Neural cell (in vitro differentiated cells): ENCODE measurements around the gene PHKA2. TPM values are rescaled to one million over a fixed set of nuclear protein-coding genes. Genes with fewer than 3 reads are reported as not detected.

Experiments used
- H2AFZ ChIP-seq: fragments of 200-600, 300-800 bp; sonication (generic), shearing (Covaris generic); 2 replicates; pipeline ENCODE4 v1.6.0; 2014; ENCODE audit warnings: low read depth, mild to moderate bottlenecking, antibody characterized with exemption, low read length, moderate library complexity
- H3F3A ChIP-seq: fragments of 200-600 bp; shearing (Covaris generic); 2 replicates; pipeline ENCODE4 v1.6.1; 2016; ENCODE audit warnings: mild to moderate bottlenecking, moderate library complexity, mixed read lengths, antibody characterized with exemption, low read length; ENCODE audit not compliant: insufficient read depth, poor library complexity, severe bottlenecking
- H3K27ac ChIP-seq: fragments of 200-600, 300-800 bp; sonication (generic), shearing (Covaris generic); 2 replicates; pipeline ENCODE4 v1.5.1; 2014; ENCODE audit warnings: mild to moderate bottlenecking, low read length, moderate library complexity
- H3K27me3 ChIP-seq: fragments of 300-800, 200-600 bp; sonication (generic), shearing (Covaris generic); 2 replicates; pipeline ENCODE4 v1.6.0; 2014; ENCODE audit warnings: mild to moderate bottlenecking, low read depth, low read length, moderate library complexity; ENCODE audit not compliant: insufficient read depth
- H3K36me3 ChIP-seq: fragments of 300-800, 200-600 bp; sonication (generic), shearing (Covaris generic); 2 replicates; pipeline ENCODE4 v1.5.1; 2014; ENCODE audit warnings: mild to moderate bottlenecking, antibody characterized with exemption, low read length, moderate library complexity; ENCODE audit not compliant: insufficient read depth
- H3K4me2 ChIP-seq: fragments of 300-800, 200-600 bp; sonication (generic), shearing (Covaris generic); 2 replicates; pipeline ENCODE4 v1.6.0; 2014; ENCODE audit warnings: mild to moderate bottlenecking, low read length
- H3K4me3 ChIP-seq: fragments of 300-800, 200-600 bp; sonication (generic), shearing (Covaris generic); 2 replicates; pipeline ENCODE4 v1.5.1; 2014; ENCODE audit warnings: mild to moderate bottlenecking, low read length, moderate library complexity
- H3K79me2 ChIP-seq: fragments of 200-600 bp; shearing (Covaris generic); replicated peaks from 2 replicates; pipeline ENCODE4 v1.6.0; 2014; ENCODE audit warnings: mild to moderate bottlenecking, low read length, moderate library complexity; ENCODE audit not compliant: insufficient read depth
- H3K9ac ChIP-seq: fragments of 300-800, 200-600 bp; sonication (generic), shearing (Covaris generic); 2 replicates; pipeline ENCODE4 v1.6.1; 2016; ENCODE audit warnings: mild to moderate bottlenecking, low read length, mixed read lengths
- H3K9me2 ChIP-seq: fragments of 200-600 bp; shearing (Covaris generic); 2 replicates; pipeline ENCODE4 v1.6.1; 2016; ENCODE audit warnings: mild to moderate bottlenecking, low read length, mixed read lengths; ENCODE audit not compliant: insufficient read depth
- H3K9me3 ChIP-seq: fragments of 200-600, 300-800 bp; sonication (generic), shearing (Covaris generic); 2 replicates; pipeline ENCODE4 v1.6.1; 2016; ENCODE audit warnings: mild to moderate bottlenecking, mixed run types, low read length, moderate library complexity, mixed read lengths
- H4K20me1 ChIP-seq: fragments of 200-600 bp; shearing (Covaris generic); 2 replicates; pipeline ENCODE4 v1.6.1; 2016; ENCODE audit warnings: mild to moderate bottlenecking, mixed run types; ENCODE audit not compliant: insufficient read depth
- CTCF ChIP-seq: fragments of 450-650 bp; IDR thresholded peaks from 2 replicates; pipeline ENCODE4 v1.5.1; 2014; ENCODE audit warnings: antibody characterized with exemption, mild to moderate bottlenecking, moderate library complexity; ENCODE audit not compliant: poor library complexity, severe bottlenecking
- EP300 ChIP-seq: fragments of 450-650 bp; conservative IDR thresholded peaks from 2 replicates; pipeline ENCODE4 v1.6.1; 2014; ENCODE audit warnings: antibody characterized with exemption, mild to moderate bottlenecking, moderate library complexity; ENCODE audit not compliant: poor library complexity, severe bottlenecking
- EZH2 ChIP-seq: fragments of 200-600, 300-800 bp; shearing (Covaris generic), sonication (generic); IDR thresholded peaks from 2 replicates; pipeline ENCODE4 v1.6.1; 2014; ENCODE audit warnings: antibody characterized with exemption, low read length, borderline replicate concordance, mild to moderate bottlenecking; ENCODE audit not compliant: insufficient read depth, poor library complexity, severe bottlenecking
- MXI1 ChIP-seq: fragments of 450-650 bp; conservative IDR thresholded peaks from 2 replicates; pipeline ENCODE4 v1.6.1; 2014; ENCODE audit warnings: antibody characterized with exemption, mild to moderate bottlenecking; ENCODE audit not compliant: poor library complexity, severe bottlenecking
- POLR2AphosphoS5 ChIP-seq: IDR thresholded peaks from 2 replicates; pipeline ENCODE4 v1.6.1; 2012
- RAD21 ChIP-seq: fragments of 450-650 bp; conservative IDR thresholded peaks from 2 replicates; pipeline ENCODE4 v1.6.1; 2014; ENCODE audit warnings: antibody characterized with exemption, mild to moderate bottlenecking, moderate library complexity
- REST ChIP-seq: IDR thresholded peaks from 2 replicates; pipeline ENCODE4 v1.6.1; 2012; ENCODE audit warnings: borderline replicate concordance
- SMC3 ChIP-seq: fragments of 450-650 bp; conservative IDR thresholded peaks from 2 replicates; pipeline ENCODE4 v1.6.1; 2014; ENCODE audit warnings: antibody characterized with exemption, mild to moderate bottlenecking, moderate library complexity; ENCODE audit not compliant: poor library complexity
- TAF1 ChIP-seq: IDR thresholded peaks from 2 replicates; pipeline ENCODE4 v1.6.1; 2012; ENCODE audit warnings: low read depth
- polyA minus RNA-seq: library from RNA; depleted of rRNA, polyadenylated mRNA; stranded (reverse); fragments of >200 nt; gene quantifications from 2 replicates; pipeline ENCODE4 v1.2.3, GENCODE V29; 2014
- polyA plus RNA-seq: library from polyadenylated mRNA; depleted of rRNA; stranded (reverse); fragments of >200 nt; gene quantifications from 2 replicates; pipeline ENCODE4 v1.2.3, GENCODE V29; 2014

Gene PHKA2
- polyA plus RNA-seq, result 9.6 TPM in 2 replicates
- 19.0 and 19.7 TPM in 2 replicates for polyA minus RNA-seq

GRCh38 chrX:18983666-18984380 lies at the start of gene PHKA2:
Gene PHKA2 (minus strand): TSS chrX:18984114. CDS start chrX:18983932, 182 bp downstream.
- Histone ChIP-seq H4K20me1 (no peaks in the 10 kb centered on the region), H3F3A (no peaks in the 10 kb centered on the region), H3K79me2 (no peaks in the 10 kb centered on the region), H3K9ac (peak within 1 kb of the TSS; percentile 63), H3K4me3 (peak within 1 kb of the TSS; percentile 81), H3K9me2 (no peaks in the 10 kb centered on the region), H3K9me3 (no peaks in the 10 kb centered on the region), H3K36me3 (no peaks in the 10 kb centered on the region), H3K27me3 (no peaks in the 10 kb centered on the region), H2AFZ (peak within 1 kb of the TSS; percentile 29), H3K27ac (no peak within 1 kb of the TSS), H3K4me2 (peak within 1 kb of the TSS; percentile 10)
- TF ChIP-seq POLR2AphosphoS5, result no peak
- no peak for TF ChIP-seq RAD21
- no peak for TF ChIP-seq REST
- no peak for TF ChIP-seq TAF1
- TF ChIP-seq MXI1, result no peak
- no peak for TF ChIP-seq SMC3
- TF ChIP-seq EP300, result no peak
- TF ChIP-seq EZH2, result no peak
- no peak for TF ChIP-seq CTCF

GRCh38 chrX:19030805-19031204 lies 46.9 kb upstream of the PHKA2 start:
- H3K27me3 ChIP-seq, result no peaks in the 10 kb centered on the region

More at GRCh38 chrX:19030805-19031204, 46.9 kb upstream of the PHKA2 start:
- no peaks in the 10 kb centered on the region for H4K20me1 ChIP-seq
- H3K9me2 ChIP-seq, result no peaks in the 10 kb centered on the region
- H3K27ac ChIP-seq, result no peak overlapping the region
- no peak overlapping the region for H3K4me2 ChIP-seq
- no peaks in the 10 kb centered on the region for H3K79me2 ChIP-seq
- no peaks in the 10 kb centered on the region for H3K36me3 ChIP-seq
- no peak overlapping the region for H3K4me3 ChIP-seq
- H3F3A ChIP-seq, result no peaks in the 10 kb centered on the region
- no peak overlapping the region for H2AFZ ChIP-seq
- TF ChIP-seq POLR2AphosphoS5 (no peak), TAF1 (no peak), EZH2 (no peak)
- H3K9me3 ChIP-seq, result no peaks in the 10 kb centered on the region
- H3K9ac ChIP-seq, result no peak overlapping the region
